ENCODE measurements around the gene DDX10.

Gene DDX10

DNA sequence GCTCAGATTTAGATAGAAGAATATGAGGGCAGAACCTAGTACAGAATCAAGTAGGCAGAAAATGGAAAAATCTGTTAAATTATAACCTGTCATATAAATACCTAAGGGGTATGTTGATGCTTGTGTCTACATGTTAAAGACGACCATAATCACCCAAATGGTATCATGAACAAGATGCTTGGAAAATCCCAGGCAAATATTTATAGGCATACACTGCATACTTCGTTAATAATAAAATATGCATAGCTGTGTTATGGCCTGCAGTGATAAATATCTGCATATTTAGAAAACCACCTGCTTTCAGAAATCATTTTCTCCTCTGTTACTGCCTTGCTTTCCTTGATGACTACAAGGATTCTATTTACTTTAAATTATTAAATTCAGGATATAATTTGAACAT is 18.9 kb upstream of the DDX10 start:
- no CpG with 5 or more reads among the region's 2 CpGs for WGBS (ENCODE audit: extremely low coverage, insufficient coverage, insufficient read length)
- Histone ChIP-seq H3K9ac (ENCODE audit: low read length) (no peak overlapping the region), H2BK120ac (ENCODE audit: insufficient read depth, low read length, poor library complexity) (no peak overlapping the region), H3K27me3 (ENCODE audit: insufficient read depth, low read length) (no peaks in the 10 kb centered on the region), H3K36me3 (ENCODE audit: control insufficient read depth in 1 of 2, insufficient read depth in 2 of 2, low read length in 2 of 2) (no peaks in the 10 kb centered on the region), H3K79me2 (ENCODE audit: control insufficient read depth, insufficient read depth, low read length, poor library complexity) (no peaks in the 10 kb centered on the region), H3K79me1 (ENCODE audit: low read length) (peaks cover 5% of the 10 kb centered on the region), H4K12ac (ENCODE audit: low read depth, low read length) (no peak overlapping the region), H3K14ac (ENCODE audit: low read length) (no peak overlapping the region), H3K23ac (ENCODE audit: low read length) (no peak overlapping the region), H3K4me3 (ENCODE audit: low read depth, low read length) (no peak overlapping the region), H4K8ac (ENCODE audit: low read depth, low read length) (no peak overlapping the region), H3K4ac (ENCODE audit: low read depth, low read length) (no peak overlapping the region), H3K4me2 (ENCODE audit: low read length) (no peak overlapping the region), H2AK5ac (ENCODE audit: low read length) (no peak overlapping the region), H3K4me1 (ENCODE audit: control insufficient read depth in 1 of 2, insufficient read depth in 2 of 2, low read length in 2 of 2) (peaks cover 0 to 5% of the 10 kb centered on the region in 2 experiments), H3K18ac (ENCODE audit: low read length) (no peak overlapping the region), H2AFZ (ENCODE audit: insufficient read depth, low read length, poor library complexity) (no peak overlapping the region), H3K27ac (ENCODE audit: low read depth, low read length) (no peak overlapping the region), H3K9me3 (ENCODE audit: insufficient read depth, low read depth, low read length) (no peaks in the 10 kb centered on the region), H2BK12ac (ENCODE audit: low read length) (no peak overlapping the region), H4K91ac (ENCODE audit: low read depth, low read length) (no peak overlapping the region), H2BK5ac (ENCODE audit: low read depth, low read length, poor library complexity) (no peak overlapping the region)
- DNase-seq, result peak in 1 of 2 donors; percentile 73

DNA sequence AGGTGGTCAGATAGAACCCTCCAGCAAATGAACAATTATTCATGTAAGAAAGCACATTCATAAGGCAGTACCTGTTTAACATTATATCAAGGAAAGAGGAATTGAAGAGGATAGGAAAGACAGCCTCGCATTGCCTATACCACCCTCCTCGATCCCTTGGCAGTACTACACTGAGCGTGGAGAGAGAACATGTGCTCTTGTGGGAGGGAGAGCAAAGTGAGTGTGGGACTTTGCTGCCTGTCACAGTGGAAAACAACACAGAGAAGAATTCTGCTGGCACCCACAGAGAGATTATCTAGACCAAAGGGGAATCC is 17.5 kb upstream of the DDX10 start:
- H2BK120ac ChIP-seq (ENCODE audit: insufficient read depth, low read length, poor library complexity), result peak overlapping the region; percentile 2
- peak overlapping the region; percentile 54 for H2BK12ac ChIP-seq (ENCODE audit: low read length)
- no peaks in the 10 kb centered on the region for H3K36me3 ChIP-seq (ENCODE audit: control insufficient read depth in 1 of 2, insufficient read depth in 2 of 2, low read length in 2 of 2)
- no peak overlapping the region for H3K23ac ChIP-seq (ENCODE audit: low read length)
- peak overlapping the region; percentile 49 for H3K18ac ChIP-seq (ENCODE audit: low read length)
- peak in 1 of 2 donors; percentile 95 for DNase-seq
- no CpG with 5 or more reads among the region's 3 CpGs for WGBS (ENCODE audit: extremely low coverage, insufficient coverage, insufficient read length)
- peaks cover 5% of the 10 kb centered on the region for H3K79me1 ChIP-seq (ENCODE audit: low read length)
- H3K9ac ChIP-seq (ENCODE audit: low read length), result no peak overlapping the region
- H3K27ac ChIP-seq (ENCODE audit: low read depth, low read length), result no peak overlapping the region
- no peaks in the 10 kb centered on the region for H3K27me3 ChIP-seq (ENCODE audit: insufficient read depth, low read length)
- peak overlapping the region; percentile 44 for H2AK5ac ChIP-seq (ENCODE audit: low read length)
- H3K79me2 ChIP-seq (ENCODE audit: control insufficient read depth, insufficient read depth, low read length, poor library complexity), result no peaks in the 10 kb centered on the region
- no peaks in the 10 kb centered on the region for H3K9me3 ChIP-seq (ENCODE audit: insufficient read depth, low read depth, low read length)
- peak overlapping the region; percentile 49 for H4K91ac ChIP-seq (ENCODE audit: low read depth, low read length)
- H4K12ac ChIP-seq (ENCODE audit: low read depth, low read length), result no peak overlapping the region
- H3K4me1 ChIP-seq (ENCODE audit: control insufficient read depth in 1 of 2, insufficient read depth in 2 of 2, low read length in 2 of 2), result peaks cover 0 to 5% of the 10 kb centered on the region in 2 experiments
- H2AFZ ChIP-seq (ENCODE audit: insufficient read depth, low read length, poor library complexity), result no peak overlapping the region
- H3K14ac ChIP-seq (ENCODE audit: low read length), result no peak overlapping the region
- H3K4ac ChIP-seq (ENCODE audit: low read depth, low read length), result no peak overlapping the region
- H3K4me2 ChIP-seq (ENCODE audit: low read length), result no peak overlapping the region
- H4K8ac ChIP-seq (ENCODE audit: low read depth, low read length), result no peak overlapping the region
- H3K4me3 ChIP-seq (ENCODE audit: low read depth, low read length), result no peak overlapping the region
- H2BK5ac ChIP-seq (ENCODE audit: low read depth, low read length, poor library complexity), result no peak overlapping the region

DNA sequence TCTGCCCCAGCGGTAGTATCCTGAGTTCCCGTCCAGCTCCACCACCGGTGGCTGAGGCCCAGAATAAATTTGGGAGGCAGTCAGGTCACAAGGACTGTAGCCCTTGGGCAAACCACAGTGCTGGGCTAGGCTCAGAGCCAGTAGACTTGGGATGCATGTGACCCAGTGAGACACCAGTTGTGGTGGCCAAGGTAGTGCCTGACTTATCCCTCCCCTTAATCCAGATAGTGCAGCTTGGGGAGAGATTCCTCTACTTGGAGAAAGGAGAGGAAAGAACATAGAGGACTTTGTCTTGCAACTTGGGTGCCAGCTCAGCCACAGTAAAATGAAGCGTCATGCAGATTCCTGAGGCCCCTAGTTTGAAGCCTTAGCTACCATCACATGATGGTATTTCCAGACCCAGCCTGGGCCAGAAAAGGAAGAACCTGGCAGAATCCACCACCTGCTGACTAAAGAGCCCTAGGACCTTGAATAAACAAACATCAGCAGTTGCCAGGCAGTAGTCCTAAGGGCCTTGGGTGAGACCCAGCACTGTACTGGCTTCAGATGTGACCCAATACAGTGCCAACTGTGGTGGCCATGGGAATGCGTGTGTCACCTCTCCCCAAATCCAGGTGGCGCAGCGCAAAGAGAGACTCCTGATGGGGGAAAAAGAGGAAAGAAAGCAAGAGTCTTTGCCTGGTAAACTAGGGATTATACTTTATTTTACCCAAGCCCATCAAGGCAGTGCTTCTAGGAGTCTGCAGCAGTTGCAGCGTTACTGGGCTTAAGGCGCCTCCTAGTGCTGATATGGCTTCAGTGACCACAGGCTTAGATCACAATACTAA is 17.0 kb upstream of the DDX10 start:
- Histone ChIP-seq H2AK5ac (ENCODE audit: low read length) (no peak overlapping the region), H3K4me2 (ENCODE audit: low read length) (no peak overlapping the region), H3K27me3 (ENCODE audit: insufficient read depth, low read length) (no peaks in the 10 kb centered on the region), H3K9ac (ENCODE audit: low read length) (no peak overlapping the region), H3K14ac (ENCODE audit: low read length) (peak overlapping the region; percentile 23), H3K4ac (ENCODE audit: low read depth, low read length) (no peak overlapping the region), H2AFZ (ENCODE audit: insufficient read depth, low read length, poor library complexity) (no peak overlapping the region), H2BK12ac (ENCODE audit: low read length) (peak overlapping the region; percentile 88), H4K91ac (ENCODE audit: low read depth, low read length) (peak overlapping the region; percentile 49), H2BK5ac (ENCODE audit: low read depth, low read length, poor library complexity) (peak overlapping the region; percentile 3), H4K12ac (ENCODE audit: low read depth, low read length) (peak overlapping the region; percentile 5), H3K27ac (ENCODE audit: low read depth, low read length) (no peak overlapping the region), H3K4me1 (ENCODE audit: control insufficient read depth in 1 of 2, insufficient read depth in 2 of 2, low read length in 2 of 2) (peaks cover 0 to 5% of the 10 kb centered on the region in 2 experiments), H3K9me3 (ENCODE audit: insufficient read depth, low read depth, low read length) (no peaks in the 10 kb centered on the region), H4K8ac (ENCODE audit: low read depth, low read length) (peak overlapping the region; percentile 27), H3K4me3 (ENCODE audit: low read depth, low read length) (no peak overlapping the region), H2BK120ac (ENCODE audit: insufficient read depth, low read length, poor library complexity) (peak overlapping the region; percentile 20), H3K23ac (ENCODE audit: low read length) (no peak overlapping the region), H3K79me1 (ENCODE audit: low read length) (peaks cover 5% of the 10 kb centered on the region), H3K79me2 (ENCODE audit: control insufficient read depth, insufficient read depth, low read length, poor library complexity) (no peaks in the 10 kb centered on the region), H3K36me3 (ENCODE audit: control insufficient read depth in 1 of 2, insufficient read depth in 2 of 2, low read length in 2 of 2) (no peaks in the 10 kb centered on the region), H3K18ac (ENCODE audit: low read length) (no peak overlapping the region)
- peak; percentile 87 to 92 for DNase-seq
- WGBS (ENCODE audit: extremely low coverage, insufficient coverage, insufficient read length), result no CpG with 5 or more reads among the region's 9 CpGs

DNA sequence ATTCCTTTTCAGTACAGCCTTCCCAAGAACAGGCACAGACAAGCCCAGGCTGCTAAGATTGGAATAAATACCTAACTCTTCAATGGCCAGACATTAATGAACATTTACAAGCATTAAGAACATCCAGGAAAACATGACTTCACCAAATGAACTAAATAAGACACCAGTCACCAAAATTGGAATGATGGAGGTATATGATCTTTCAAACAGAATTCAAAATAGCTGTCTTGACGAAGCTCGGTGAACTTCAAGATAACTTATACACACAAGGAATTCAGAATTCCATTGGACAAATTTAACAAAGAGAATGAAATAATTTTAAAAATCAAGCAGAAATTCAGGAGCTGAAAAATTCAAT is 16.4 kb upstream of the DDX10 start:
- no peak overlapping the region for H3K9ac ChIP-seq (ENCODE audit: low read length)
- no peak overlapping the region for H4K91ac ChIP-seq (ENCODE audit: low read depth, low read length)
- H3K36me3 ChIP-seq (ENCODE audit: control insufficient read depth in 1 of 2, insufficient read depth in 2 of 2, low read length in 2 of 2), result no peaks in the 10 kb centered on the region
- no peak overlapping the region for H2BK120ac ChIP-seq (ENCODE audit: insufficient read depth, low read length, poor library complexity)
- no peak overlapping the region for H3K18ac ChIP-seq (ENCODE audit: low read length)
- no peak overlapping the region for H2AFZ ChIP-seq (ENCODE audit: insufficient read depth, low read length, poor library complexity)
- H3K23ac ChIP-seq (ENCODE audit: low read length), result no peak overlapping the region
- no peak overlapping the region for H2AK5ac ChIP-seq (ENCODE audit: low read length)
- no peaks in the 10 kb centered on the region for H3K27me3 ChIP-seq (ENCODE audit: insufficient read depth, low read length)
- no peak for DNase-seq
- no peak overlapping the region for H4K8ac ChIP-seq (ENCODE audit: low read depth, low read length)
- no peak overlapping the region for H3K4me2 ChIP-seq (ENCODE audit: low read length)
- no peak overlapping the region for H4K12ac ChIP-seq (ENCODE audit: low read depth, low read length)
- no peak overlapping the region for H2BK5ac ChIP-seq (ENCODE audit: low read depth, low read length, poor library complexity)
- WGBS (ENCODE audit: extremely low coverage, insufficient coverage, insufficient read length), result no CpG with 5 or more reads among the region's 2 CpGs
- H3K79me1 ChIP-seq (ENCODE audit: low read length), result peaks cover 5% of the 10 kb centered on the region
- no peak overlapping the region for H3K4ac ChIP-seq (ENCODE audit: low read depth, low read length)
- peaks cover 0 to 5% of the 10 kb centered on the region in 2 experiments for H3K4me1 ChIP-seq (ENCODE audit: control insufficient read depth in 1 of 2, insufficient read depth in 2 of 2, low read length in 2 of 2)
- H3K27ac ChIP-seq (ENCODE audit: low read depth, low read length), result no peak overlapping the region
- no peaks in the 10 kb centered on the region for H3K79me2 ChIP-seq (ENCODE audit: control insufficient read depth, insufficient read depth, low read length, poor library complexity)
- no peak overlapping the region for H3K4me3 ChIP-seq (ENCODE audit: low read depth, low read length)
- H3K14ac ChIP-seq (ENCODE audit: low read length), result no peak overlapping the region
- no peaks in the 10 kb centered on the region for H3K9me3 ChIP-seq (ENCODE audit: insufficient read depth, low read depth, low read length)
- no peak overlapping the region for H2BK12ac ChIP-seq (ENCODE audit: low read length)

All from trophoblast cell (in vitro differentiated cells and primary cell).